Stimulated activated CD8-positive, alpha-beta memory T cell treated with anti-CD3 and anti-CD28 coated beads, Interleukin-15, amount 100 ng/mL, for 48 hours (primary cell): ENCODE measurements around the gene FGGY.
"Not testable (repeated sequence)": the region's sequence is repeated elsewhere in the genome, so short reads cannot be mapped to it uniquely, and the experiment has no call there.

ENCODE experiments used
- DNase-seq, 2 donors: peaks; one replicate each; pipeline ENCODE4 v3.0.0-alpha.2; 2020; ENCODE audit warnings: low read depth in 2 of 2

The FGGY gene

GRCh38 chr1:59482986-59483385 lies 186.1 kb downstream of the FGGY start:
- DNase-seq, result no peak

GRCh38 chr1:59484096-59484495 lies 187.2 kb downstream of the FGGY start:
- DNase-seq, result no peak

GRCh38 chr1:59485171-59485570 lies 188.3 kb downstream of the FGGY start:
- DNase-seq, result no peak

- no peak for DNase-seq
These were observed 189.1 kb downstream of the FGGY start for GRCh38 chr1:59485949-59486348.

- no peak for DNase-seq
These were observed 189.7 kb downstream of the FGGY start for GRCh38 chr1:59486615-59487014.

- DNase-seq, result no peak
These were observed 190.6 kb downstream of the FGGY start for GRCh38 chr1:59487335-59488031.

GRCh38 chr1:59492500-59492899 lies 195.6 kb downstream of the FGGY start:
- DNase-seq, result no peak

GRCh38 chr1:59494145-59494833 lies 197.4 kb downstream of the FGGY start:
- DNase-seq, result no peak

- DNase-seq, result not testable (repeated sequence)
These were observed 199.3 kb downstream of the FGGY start for GRCh38 chr1:59496156-59496555.

- DNase-seq, result no peak
These were observed 200.7 kb downstream of the FGGY start for GRCh38 chr1:59497616-59498015.

GRCh38 chr1:59498640-59499039 lies 201.7 kb downstream of the FGGY start:
- no peak for DNase-seq

GRCh38 chr1:59499273-59499942 lies 202.5 kb downstream of the FGGY start:
- no peak for DNase-seq

- DNase-seq, result no peak
These were observed 203.2 kb downstream of the FGGY start for GRCh38 chr1:59499943-59500569.

- DNase-seq, result no peak
These were observed 204.3 kb downstream of the FGGY start for GRCh38 chr1:59500950-59501742.

- DNase-seq, result no peak
These were observed 205.3 kb downstream of the FGGY start for GRCh38 chr1:59502009-59502691.

GRCh38 chr1:59504276-59504675 lies 207.4 kb downstream of the FGGY start:
- DNase-seq, result no peak

GRCh38 chr1:59505596-59506028 lies 208.7 kb downstream of the FGGY start:
- DNase-seq, result no peak

GRCh38 chr1:59506952-59507351 lies 210.1 kb downstream of the FGGY start:
- DNase-seq, result no peak

GRCh38 chr1:59509341-59509875 lies 212.5 kb downstream of the FGGY start:
- no peak for DNase-seq

- no peak for DNase-seq
These were observed 213.4 kb downstream of the FGGY start for GRCh38 chr1:59510249-59510648.
